ENCODE data around the gene TMEM260.
"Not testable (repeated sequence)": the region's sequence is repeated elsewhere in the genome, so short reads cannot be mapped to it uniquely, and the experiment has no call there.

Gene TMEM260

GRCh38 chr14:56676042-56676441 is 96.4 kb downstream of the TMEM260 start:
- no peak for DNase-seq (ENCODE audit: low spot score)

GRCh38 chr14:56678838-56679237 is 99.2 kb downstream of the TMEM260 start:
- no peak for DNase-seq (ENCODE audit: low spot score)

- no peak for DNase-seq (ENCODE audit: low spot score)
Observed at GRCh38 chr14:56686416-56686815, 106.8 kb downstream of the TMEM260 start.

GRCh38 chr14:56687123-56687522 is 107.5 kb downstream of the TMEM260 start:
- DNase-seq (ENCODE audit: low spot score): no peak

- DNase-seq (ENCODE audit: low spot score): no peak
Observed at GRCh38 chr14:56694609-56695008, 115.0 kb downstream of the TMEM260 start.

- not testable (repeated sequence) for DNase-seq (ENCODE audit: low spot score)
Observed at GRCh38 chr14:56695216-56695615, 115.6 kb downstream of the TMEM260 start.

Measured in CD4-positive, alpha-beta T cell treated with Interleukin-15 for 4 hours (primary cell).